GM21786 (cell line): Measurements from ENCODE around the gene GSTM2.
"Not testable (repeated sequence)": the region's sequence is repeated elsewhere in the genome, so short reads cannot be mapped to it uniquely, and the experiment has no call there.

ENCODE experiments used
- ATAC-seq: cut with Tn5 transposase; IDR thresholded peaks from one replicate; pipeline ENCODE4 v1.9.1; 2021; ENCODE audit not compliant: unreplicated experiment

Gene GSTM2

GRCh38 chr1:109673861-109674260 lies 6.0 kb downstream of the GSTM2 start:
- not testable (repeated sequence) for ATAC-seq

GRCh38 chr1:109676683-109677381 lies 9.0 kb downstream of the GSTM2 start:
- not testable (repeated sequence) for ATAC-seq

GRCh38 chr1:109677459-109677858 lies 9.6 kb downstream of the GSTM2 start:
- ATAC-seq, result no peak

- not testable (repeated sequence) for ATAC-seq
Observed at GRCh38 chr1:109678637-109679036, 10.8 kb downstream of the GSTM2 start.

- not testable (repeated sequence) for ATAC-seq
Observed at GRCh38 chr1:109684777-109685176, 16.9 kb downstream of the GSTM2 start.

- not testable (repeated sequence) for ATAC-seq
Observed at GRCh38 chr1:109685399-109685798, 17.5 kb downstream of the GSTM2 start.

GRCh38 chr1:109685890-109686289 lies 18.0 kb downstream of the GSTM2 start:
- not testable (repeated sequence) for ATAC-seq

GRCh38 chr1:109687109-109687508 lies 19.3 kb downstream of the GSTM2 start:
- not testable (repeated sequence) for ATAC-seq

GRCh38 chr1:109687641-109688499 lies 20.0 kb downstream of the GSTM2 start, which contains the start of gene GSTM1:
Gene GSTM1 (plus strand): TSS chr1:109687817. CDS start chr1:109687874, 57 bp downstream.
- peak; percentile 96 for ATAC-seq

- no peak for ATAC-seq
Observed at GRCh38 chr1:109689844-109690405, 22.1 kb downstream of the GSTM2 start.

- no peak for ATAC-seq
Observed at GRCh38 chr1:109691759-109692158, 23.9 kb downstream of the GSTM2 start.

GRCh38 chr1:109694400-109694799 lies 26.5 kb downstream of the GSTM2 start:
- not testable (repeated sequence) for ATAC-seq

GRCh38 chr1:109695138-109695537 lies 27.3 kb downstream of the GSTM2 start:
- ATAC-seq, result not testable (repeated sequence)

GRCh38 chr1:109697066-109697465 lies 29.2 kb downstream of the GSTM2 start:
- ATAC-seq, result no peak

- ATAC-seq, result not testable (repeated sequence)
Observed at GRCh38 chr1:109697861-109698260, 30.0 kb downstream of the GSTM2 start.

GRCh38 chr1:109702940-109703339 lies 35.1 kb downstream of the GSTM2 start:
- ATAC-seq, result not testable (repeated sequence)

GRCh38 chr1:109704173-109704572 lies 36.3 kb downstream of the GSTM2 start:
- ATAC-seq, result no peak

- ATAC-seq, result no peak
Observed at GRCh38 chr1:109705411-109705810, 37.6 kb downstream of the GSTM2 start.

GRCh38 chr1:109708949-109709348 lies 41.1 kb downstream of the GSTM2 start:
- not testable (repeated sequence) for ATAC-seq

GRCh38 chr1:109709822-109710221 lies 42.0 kb downstream of the GSTM2 start:
- not testable (repeated sequence) for ATAC-seq

GRCh38 chr1:109711593-109712320 lies 43.9 kb downstream of the GSTM2 start, which contains the start of gene GSTM5:
Gene GSTM5 (plus strand): TSS chr1:109712251. CDS start chr1:109712313, 62 bp downstream.
- not testable (repeated sequence) for ATAC-seq
